HG03097 (cell line): Measurements from ENCODE around the gene CNGB1.
"Not testable (repeated sequence)": the region's sequence is repeated elsewhere in the genome, so short reads cannot be mapped to it uniquely, and the experiment has no call there.

Experiments
- ATAC-seq: cut with Tn5 transposase; IDR thresholded peaks from one replicate; pipeline ENCODE4 v1.9.1; 2021; ENCODE audit not compliant: unreplicated experiment, low FRiP score

The CNGB1 gene

DNA sequence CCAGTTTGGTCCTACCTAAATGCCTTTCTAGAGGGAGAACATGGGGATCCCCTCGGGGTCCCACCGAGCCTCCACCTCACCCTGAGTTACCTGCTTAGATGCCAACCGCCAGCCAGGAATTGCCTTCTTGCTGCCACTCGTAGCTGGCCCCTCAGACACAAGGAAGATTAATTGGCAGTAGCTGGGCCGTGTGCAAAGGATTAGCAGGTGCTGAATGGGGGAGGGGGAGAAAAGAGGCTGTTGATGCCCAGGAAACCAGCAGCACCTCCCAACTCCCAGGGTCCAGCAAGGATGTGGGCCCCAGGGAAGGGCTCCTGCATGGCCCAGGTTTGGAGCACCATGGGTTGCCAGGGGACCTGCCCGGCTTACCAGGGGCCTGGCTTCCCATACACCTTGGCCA is at the start of gene CNGB1:
TSS of gene CNGB1 (minus strand) at position 159 of the 400 bp plus-strand sequence. CDS start 3,842 bp downstream, outside the sequence.
- no peak for ATAC-seq

DNA sequence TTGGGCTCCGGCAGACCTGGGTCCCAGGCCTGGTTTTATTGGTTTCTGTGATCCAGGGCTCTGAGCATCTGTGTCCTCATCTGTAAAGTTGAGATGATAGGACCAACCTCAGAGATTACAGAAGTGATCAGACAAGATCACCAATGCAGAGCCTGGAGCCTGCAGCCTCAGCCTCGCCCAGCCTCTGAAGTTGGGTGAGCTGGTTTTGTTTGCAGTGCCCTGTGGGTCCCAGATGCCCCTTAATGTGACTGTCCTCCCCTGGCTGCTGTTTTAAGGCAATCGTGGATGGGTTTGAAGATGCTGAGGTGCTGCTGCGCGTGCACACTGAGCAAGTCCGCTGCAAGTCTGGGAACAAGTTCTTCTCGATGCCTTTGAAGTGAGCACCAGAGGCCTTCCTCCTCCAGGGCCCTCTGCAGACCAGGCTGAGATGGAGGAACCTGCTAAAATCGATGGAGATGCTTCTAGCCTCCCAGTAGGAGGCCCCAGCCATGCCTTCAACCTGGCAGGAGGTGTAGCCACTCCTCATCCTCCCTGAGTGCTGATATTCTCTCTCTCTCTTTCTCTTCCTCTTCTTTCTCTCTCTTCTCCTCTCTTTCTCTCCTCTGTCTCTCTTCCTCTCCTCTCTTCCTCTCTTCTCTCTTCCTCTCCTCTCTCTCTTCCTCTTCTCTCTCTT is 49.1 kb upstream of the CNGB1 start:
- ATAC-seq = no peak

DNA sequence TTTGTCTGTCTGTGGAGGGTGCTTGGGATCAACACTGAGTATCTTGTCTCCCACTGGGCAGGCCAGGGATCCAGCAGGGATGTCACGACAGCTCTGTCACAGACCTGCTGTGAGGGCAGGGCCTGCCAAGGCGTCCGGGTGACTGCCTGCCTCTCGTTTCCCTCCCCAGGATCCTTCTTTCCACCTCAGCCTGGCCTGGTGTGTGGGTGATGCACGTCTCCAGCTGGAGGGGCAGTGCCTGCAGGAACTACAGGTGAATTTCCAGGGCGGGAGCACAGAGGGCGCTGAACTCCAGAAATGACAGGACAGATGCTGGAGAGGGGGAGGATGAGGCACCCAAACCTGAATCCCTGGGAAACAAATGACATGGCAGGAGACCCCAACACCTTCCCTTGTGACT is 47.9 kb upstream of the CNGB1 start:
- no peak for ATAC-seq

DNA sequence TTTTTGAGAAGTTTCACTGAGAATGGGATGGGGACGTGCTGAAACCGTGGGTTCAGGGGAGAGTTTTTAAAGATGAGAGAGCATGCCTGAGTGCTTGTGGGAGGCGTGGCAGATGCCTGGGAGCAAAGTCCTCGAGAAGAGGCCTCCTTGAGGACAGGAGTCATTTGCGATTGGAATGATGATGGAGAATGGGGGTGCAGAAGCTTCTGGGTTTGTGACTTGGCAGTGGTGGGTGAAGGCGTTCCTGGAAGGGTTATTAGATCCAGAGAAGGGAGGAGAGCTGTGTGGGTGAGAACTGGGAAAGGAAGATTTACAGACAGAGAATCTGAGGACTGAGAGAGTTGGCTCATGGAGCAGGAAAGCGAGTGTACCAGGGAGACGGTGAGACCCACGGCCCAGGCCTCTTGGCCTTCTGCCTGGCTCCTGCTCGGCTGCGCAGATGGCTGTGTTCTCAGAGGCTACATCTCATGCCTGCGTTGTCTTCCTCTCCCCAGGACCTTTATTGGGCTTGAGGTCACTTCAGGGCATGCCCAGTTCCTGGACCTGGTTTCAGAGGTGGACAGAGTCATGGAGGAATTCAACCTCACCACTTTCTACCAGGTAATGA is 46.0 kb upstream of the CNGB1 start:
- ATAC-seq = no peak

DNA sequence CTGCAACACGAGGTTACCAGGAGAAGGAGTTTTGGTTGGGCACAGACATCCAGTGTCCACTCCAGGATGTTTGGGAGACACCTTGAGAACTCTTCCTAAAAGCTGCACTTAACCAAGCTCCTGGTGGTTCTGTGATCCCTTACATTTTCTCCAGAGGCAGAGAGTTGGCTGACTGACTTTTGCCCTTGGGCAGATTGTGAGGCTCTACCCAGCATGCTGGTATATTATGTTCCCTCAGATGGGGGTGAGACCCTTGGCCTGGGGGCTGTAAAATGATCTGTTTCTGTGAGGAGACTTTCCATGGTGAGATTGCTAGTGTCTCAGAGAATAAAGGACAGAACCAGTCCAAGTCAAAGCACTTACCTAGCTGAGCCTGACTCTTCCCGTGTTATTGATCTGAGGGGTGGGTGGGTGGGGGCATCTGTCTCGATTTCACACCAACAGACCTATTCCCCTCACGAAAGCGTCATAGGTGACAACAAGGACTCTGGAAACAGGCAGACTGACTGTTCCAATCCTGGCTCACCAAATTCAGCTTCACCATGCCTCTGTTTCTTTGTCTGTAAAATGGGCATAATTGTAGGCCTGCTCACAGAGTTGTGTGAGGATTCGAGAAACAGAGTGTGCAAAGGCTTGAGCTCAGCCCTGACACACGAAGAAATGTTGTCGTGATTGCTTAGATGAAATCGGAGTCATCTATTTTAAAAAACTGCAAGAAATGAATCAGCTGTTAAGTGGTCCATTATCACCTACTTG is 42.5 kb upstream of the CNGB1 start:
- no peak for ATAC-seq

DNA sequence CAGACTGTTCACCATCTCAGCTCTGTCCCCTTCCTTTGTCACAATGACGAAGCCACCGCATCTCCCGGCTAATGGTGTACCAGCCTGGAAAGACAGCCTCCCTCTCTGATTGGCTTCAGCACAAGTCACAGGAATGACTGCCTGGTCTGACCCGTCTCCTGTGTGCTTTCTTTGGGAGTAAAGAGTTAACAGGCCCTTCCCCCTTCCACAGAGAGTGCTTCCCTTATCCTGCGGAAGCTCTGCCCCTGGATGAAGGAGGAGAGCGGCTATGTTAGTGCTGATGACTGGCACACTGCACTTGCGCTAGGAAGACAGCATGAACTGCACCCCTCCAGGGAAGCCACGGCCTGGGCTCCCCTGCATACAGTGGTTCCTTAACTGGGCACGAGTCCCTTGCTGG is 41.6 kb upstream of the CNGB1 start:
- no peak for ATAC-seq

DNA sequence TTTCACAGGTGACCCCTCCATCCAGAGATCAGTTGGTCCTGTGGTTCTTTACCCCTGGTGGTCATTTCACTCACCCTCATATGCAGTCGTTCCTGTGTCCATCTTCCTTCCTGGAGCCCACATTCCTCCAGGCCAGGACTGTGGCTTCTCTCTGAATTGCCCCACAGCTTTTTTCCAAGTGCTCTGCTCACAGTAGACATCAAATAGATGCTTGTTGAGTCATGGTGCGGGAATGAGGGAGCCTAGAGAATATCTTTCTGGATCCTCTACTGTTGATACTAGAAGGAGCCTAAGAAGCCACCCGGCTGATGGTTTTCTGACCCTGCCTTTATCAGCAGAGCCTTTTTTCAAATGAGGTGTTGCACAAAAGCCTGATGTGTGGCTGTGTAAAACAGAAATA is 40.7 kb upstream of the CNGB1 start:
- ATAC-seq = no peak

DNA sequence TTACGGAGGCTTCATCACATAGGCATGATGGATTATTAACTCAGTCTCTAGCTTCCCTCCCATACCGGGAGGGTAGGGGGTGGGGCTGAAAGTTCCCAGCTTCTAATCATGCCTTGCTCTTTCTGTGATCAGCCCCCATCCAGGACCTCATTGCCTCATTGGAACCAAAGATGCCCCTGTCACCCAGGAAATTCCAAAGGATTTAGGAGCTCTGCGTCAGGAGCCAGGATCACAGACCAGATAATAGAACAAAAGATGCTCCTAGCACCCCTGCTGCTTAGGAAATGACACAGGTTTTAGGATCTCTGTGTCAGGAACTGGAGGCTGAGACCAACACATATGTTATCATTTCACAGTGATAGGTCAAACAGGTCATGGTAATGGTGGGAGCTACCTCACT is 40.0 kb upstream of the CNGB1 start:
- no peak for ATAC-seq

DNA sequence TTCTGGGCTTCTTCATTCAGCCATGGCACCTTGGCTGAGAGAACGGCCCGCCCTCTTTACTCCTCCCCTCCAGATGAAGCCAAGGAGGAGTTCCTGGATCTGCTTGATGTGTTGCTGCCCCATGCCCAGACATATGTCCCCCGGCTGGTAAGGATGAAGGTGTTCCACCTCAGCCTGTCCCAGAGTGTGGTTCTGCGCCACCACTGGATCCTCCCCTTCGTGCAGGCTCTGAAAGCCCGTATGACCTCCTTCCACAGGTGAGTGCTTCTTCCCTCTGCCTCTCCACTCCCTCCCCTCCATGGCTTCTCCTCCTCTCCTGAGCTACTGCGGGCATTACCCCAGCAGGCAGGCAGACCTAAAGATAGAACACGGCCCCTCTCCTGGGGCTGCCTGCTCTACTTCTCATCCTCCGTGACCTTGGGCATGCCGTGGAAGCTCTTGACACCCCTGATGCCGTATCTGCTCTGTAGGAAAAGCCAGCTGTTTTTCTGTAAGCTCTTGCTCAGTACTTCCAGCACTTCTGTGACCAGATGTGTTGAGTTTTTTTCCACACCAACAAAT is 39.0 kb upstream of the CNGB1 start:
- no peak for ATAC-seq

DNA sequence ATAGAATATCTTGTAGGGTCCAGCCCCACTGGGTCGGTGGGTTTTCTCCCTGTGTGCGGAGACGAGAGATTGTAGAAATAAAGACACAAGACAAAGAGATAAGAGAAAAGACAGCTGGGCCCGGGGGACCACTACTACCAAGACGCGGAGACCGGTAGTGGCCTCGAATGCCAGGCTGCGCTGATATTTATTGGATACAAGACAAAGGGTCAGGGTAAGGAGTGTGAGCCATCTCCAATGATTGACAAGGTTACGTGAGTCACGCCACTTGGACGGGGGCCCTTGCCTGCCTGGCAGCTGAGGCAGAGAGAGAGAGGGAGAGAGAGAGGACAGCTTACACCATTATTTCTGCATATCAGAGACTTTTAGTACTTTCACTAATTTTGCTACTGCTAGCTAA is 33.8 kb upstream of the CNGB1 start:
- ATAC-seq = not testable (repeated sequence)

DNA sequence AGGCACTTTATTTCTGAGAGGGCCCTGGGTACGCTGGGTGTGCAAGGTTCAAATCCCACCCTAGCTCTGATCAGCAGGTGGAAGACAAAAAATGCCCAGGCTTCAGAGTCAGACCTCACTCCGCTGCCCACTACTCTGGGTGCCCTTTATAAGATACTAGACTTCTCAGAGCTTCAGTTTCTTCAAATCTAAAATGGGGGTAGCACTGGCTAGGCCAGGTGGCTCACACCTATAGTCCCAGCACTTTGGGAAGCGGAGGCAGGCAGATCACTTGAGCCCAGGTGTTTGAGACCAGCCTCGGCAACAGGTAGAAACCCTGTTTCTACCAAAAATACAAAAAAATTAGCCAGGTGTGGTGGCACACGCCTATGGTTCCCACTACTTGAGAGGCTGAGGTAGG is 32.0 kb upstream of the CNGB1 start:
- no peak for ATAC-seq

DNA sequence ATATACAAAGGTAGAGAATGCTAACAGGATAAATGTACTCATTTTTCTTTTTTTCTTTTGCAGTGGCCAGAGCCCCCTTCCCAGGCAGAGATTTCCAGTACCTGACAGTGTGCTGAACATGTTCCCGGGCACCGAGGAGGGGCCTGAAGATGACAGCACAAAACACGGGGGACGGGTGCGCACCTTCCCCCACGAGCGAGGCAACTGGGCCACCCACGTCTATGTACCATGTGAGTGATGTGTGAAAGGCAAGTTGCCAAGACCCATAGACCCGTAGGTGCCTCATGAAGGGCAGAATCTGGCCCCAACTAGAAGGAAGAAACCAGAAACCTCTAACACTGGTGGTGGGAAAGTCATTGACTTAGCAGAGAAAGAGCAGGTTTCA is 31.5 kb upstream of the CNGB1 start:
- ATAC-seq = no peak

DNA sequence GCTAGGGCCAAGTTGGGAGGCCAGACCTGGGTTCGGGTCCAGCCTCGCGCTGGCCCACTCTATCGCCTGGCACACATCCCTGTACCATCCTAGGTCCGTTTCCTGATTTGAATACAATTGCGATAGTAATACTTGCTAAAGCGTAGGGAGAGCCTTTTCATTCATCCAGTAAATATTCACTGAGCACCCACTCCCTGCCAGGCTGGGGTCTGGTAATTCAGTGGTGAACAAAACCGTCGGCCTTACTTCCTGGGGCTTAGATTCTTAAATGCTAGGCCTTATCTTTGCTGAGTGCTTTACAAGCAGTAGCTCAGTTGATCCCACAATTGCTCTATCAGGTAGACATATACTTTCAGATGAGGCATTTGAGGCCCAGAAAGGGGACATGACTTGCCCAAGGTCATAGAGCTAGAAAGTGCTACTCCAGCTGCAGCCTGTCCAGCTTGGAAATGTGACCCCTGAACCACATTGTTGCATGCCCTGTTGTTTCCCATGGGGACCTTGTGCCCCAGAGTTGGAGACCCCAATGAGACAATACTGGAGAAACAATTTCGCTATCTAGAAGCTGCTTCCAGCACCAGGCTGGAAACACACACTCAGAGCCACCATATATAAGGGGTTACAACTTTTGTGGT is 31.0 kb upstream of the CNGB1 start:
- no peak for ATAC-seq

DNA sequence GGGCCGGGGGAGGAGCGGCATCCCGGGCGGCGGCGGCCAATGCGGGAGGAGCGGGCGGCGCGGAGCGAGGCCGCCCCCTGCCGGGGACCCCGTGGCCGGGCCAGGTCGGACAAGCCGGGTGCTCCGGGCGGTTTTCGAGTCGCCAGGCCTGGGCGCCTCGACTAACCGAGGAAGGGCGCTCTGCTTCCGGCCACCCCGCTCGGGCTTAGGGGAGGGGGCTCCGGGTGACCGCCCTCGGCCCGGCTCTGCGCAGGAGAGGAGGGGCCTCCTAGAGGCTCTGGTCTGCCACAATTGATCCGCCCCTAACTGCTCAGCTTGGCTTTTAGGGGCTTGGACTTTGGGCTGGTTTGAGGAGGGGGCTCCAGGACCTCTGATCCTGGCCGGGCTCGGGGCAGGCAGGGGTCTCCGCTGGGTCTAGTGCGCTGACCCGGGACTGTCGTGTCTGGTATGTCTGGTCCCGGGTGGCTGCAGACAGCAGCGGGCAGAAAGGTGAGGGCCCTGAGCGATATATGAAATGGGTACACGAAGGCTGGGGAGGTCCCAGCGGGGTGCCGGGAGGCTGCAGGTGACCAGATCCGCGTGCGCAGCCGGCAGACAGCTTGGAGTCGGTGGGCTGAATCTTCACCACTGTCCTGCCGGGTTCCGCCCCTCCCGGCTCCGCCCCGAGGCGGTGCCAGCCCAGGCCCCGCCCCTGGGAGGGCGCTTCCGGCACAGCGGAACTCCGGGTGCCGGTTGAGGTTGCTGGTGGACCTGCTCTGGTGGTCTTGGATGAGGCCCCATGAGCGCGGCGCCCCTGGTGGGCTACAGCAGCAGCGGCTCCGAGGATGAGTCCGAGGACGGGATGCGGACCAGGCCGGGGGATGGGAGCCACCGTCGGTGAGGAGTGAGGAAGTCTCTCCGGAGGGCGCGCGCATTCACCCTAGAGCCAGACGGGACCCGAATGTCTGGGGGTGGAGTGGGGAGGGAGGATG is 30.1 kb upstream of the CNGB1 start, which contains the start of gene USB1:
TSS of gene USB1 (plus strand) at position 702 of the 971 bp plus-strand sequence. CDS start at position 779, 77 bp downstream.
- ATAC-seq = peak; percentile 69

DNA sequence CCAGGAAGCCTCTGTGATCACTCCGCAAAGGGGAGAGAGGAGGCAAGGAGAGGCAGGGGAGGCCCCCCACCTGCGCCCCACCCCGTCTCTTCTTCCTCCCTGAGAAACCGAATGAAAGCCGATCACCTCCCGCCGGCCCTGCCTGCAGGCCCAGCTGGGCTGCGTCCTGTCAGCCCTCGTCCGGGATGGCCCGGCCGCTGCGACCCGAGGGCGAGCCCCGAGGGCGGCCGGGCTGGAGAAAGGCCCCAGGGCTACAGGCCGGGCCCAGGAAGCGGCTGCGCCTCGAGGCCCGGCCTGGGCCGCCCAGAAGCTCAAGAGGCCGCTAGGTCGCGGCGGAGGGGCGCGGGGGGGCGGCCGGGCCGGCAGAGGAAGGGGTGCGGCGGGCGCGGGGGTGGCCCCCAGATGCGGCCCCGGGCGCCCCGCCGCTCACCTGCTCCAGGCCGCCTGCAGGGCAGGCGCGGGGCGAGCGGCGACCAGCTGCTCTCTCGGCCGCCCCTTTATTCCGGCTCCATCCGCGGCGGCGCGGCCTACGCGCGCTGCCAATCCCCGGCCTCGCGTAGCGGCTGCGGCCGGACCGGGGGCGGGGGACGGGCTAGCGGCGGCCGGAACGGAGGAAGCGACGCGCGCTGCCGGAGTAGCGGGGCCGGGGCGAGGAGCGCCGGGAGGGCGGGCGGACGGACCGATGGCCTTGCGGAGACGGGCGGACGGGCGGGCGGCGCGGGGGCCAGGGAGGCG is 29.2 kb upstream of the CNGB1 start, which contains the start of gene ZNF319:
TSS of gene ZNF319 (minus strand) at position 702 of the 735 bp plus-strand sequence. CDS start 2,407 bp downstream, outside the sequence.
- peak; percentile 18 for ATAC-seq

DNA sequence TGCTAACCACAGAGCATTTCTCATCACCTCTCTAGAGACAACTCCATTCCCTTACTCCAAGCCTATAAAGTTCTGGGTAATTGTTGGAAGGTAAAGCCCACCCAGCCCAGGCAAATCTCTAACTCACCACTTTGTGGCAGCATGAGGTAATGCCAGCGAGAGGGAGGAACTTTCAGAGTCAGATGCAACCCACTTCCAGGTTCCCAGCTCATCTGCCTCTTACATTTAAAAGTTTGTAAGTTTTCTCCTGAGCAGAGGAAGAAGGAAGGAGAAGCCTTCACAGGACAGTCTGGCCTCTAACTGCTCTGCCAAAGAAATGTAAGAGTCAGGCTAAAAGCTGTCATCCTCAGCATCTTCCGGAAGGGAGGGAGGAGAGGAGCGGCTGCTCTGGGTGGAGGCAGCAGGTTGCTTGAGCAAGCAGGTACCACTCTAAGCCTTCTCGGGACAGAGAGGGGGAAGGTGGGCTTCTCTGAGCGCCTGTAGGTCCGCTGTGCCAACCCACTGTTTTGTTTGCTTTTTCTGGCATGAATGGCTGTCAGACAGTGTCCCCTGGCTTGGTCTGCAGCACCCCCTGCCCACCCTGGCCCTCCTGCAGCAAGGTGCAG is 28.5 kb upstream of the CNGB1 start:
- no peak for ATAC-seq

DNA sequence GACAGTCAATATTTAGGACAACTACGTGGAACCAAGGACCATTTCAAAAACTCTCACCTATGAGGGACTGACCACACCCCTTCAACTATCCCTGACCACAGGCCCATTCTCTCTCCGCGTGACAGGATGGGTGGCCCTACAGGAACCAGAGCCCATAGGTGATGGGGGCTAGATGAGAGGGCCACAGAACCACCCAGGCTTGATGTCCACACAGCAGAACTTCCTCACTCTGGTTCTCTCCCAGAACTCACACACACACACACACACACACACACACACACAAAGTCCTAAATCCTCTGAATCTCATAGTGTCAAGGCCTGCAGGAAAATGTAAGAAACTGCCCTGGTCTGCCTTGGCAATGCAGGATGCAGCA is 28.1 kb upstream of the CNGB1 start:
- ATAC-seq = no peak

DNA sequence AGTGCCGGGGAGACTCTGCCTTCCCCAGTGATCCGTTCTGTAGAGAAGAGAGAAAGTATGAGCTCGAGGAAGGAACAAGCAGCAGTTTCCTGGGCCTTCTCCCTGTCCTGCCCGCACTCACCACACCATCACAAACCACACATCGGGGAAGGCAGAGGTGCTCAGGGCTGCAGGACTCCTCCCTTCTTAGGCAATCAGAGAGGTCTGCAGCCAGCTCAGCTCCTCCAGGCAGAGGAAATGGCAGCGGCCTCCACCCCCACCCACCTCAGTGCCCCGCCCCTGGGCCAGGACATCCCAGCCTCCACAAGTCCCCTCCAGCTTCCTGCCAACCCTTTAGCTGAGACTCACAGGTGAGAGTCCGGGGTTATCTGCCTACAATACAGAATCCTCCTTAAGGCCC is 27.6 kb upstream of the CNGB1 start:
- no peak for ATAC-seq
